ENCODE data around the gene ELFN1.
A peak's percentile ranks its signal among the peaks of the same experiment; 100 is the strongest.

ELFN1 gene

DNA sequence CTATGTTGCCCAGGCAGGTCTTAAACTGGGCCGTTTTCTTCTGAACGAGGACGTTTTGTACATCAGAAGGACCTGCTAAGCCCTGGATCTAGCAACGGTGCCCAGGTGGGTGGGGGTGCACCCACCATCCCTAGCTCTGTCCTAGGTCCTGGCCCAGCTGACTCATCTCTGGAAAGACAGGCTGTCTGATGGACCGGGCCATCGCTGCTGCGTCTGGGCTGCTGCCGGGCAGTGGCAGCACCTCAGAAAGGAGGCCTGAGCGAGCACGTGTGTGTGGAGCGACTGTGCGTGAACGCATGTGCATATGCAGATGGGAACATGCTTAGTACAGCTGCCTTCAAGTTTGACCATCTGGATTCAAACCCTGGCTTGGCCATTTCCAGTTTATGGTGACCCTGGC lies 7.3 kb upstream of the ELFN1 start:
- H3K4me3 ChIP-seq (ENCODE audit: low read depth, low read length), result no peak overlapping the region
- TF ChIP-seq, protein P1, sequence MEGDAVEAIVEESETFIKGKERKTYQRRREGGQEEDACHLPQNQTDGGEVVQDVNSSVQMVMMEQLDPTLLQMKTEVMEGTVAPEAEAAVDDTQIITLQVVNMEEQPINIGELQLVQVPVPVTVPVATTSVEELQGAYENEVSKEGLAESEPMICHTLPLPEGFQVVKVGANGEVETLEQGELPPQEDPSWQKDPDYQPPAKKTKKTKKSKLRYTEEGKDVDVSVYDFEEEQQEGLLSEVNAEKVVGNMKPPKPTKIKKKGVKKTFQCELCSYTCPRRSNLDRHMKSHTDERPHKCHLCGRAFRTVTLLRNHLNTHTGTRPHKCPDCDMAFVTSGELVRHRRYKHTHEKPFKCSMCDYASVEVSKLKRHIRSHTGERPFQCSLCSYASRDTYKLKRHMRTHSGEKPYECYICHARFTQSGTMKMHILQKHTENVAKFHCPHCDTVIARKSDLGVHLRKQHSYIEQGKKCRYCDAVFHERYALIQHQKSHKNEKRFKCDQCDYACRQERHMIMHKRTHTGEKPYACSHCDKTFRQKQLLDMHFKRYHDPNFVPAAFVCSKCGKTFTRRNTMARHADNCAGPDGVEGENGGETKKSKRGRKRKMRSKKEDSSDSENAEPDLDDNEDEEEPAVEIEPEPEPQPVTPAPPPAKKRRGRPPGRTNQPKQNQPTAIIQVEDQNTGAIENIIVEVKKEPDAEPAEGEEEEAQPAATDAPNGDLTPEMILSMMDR (IDR thresholded peaks at IDR 0.05; ENCODE audit: low read depth, low read length, missing control alignments), result no peak
- DNase-seq (ENCODE audit: low read depth), result no peak

DNA sequence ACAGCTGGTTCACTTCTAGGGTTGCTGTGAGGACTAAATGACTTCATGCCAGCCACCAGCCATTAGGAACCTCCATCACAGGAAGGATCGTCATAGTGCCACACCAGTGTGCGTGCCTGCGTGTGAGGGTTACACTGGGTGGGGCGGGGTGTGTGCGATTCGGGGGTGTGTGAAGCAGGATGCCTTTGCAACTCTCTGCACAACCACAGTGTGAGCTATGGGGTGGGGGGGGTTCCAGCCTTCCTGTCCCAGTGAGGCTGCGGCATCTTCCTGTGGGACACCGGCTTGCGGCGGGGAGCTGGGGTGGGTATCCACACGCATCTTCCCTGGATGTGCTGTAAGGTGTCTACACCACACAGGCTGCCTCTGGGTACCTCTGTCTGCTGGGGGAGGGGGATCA lies 6.9 kb upstream of the ELFN1 start:
- TF ChIP-seq, protein P1 (IDR thresholded peaks at IDR 0.05; ENCODE audit: low read depth, low read length, missing control alignments), result no peak
- no peak for DNase-seq (ENCODE audit: low read depth)

DNA sequence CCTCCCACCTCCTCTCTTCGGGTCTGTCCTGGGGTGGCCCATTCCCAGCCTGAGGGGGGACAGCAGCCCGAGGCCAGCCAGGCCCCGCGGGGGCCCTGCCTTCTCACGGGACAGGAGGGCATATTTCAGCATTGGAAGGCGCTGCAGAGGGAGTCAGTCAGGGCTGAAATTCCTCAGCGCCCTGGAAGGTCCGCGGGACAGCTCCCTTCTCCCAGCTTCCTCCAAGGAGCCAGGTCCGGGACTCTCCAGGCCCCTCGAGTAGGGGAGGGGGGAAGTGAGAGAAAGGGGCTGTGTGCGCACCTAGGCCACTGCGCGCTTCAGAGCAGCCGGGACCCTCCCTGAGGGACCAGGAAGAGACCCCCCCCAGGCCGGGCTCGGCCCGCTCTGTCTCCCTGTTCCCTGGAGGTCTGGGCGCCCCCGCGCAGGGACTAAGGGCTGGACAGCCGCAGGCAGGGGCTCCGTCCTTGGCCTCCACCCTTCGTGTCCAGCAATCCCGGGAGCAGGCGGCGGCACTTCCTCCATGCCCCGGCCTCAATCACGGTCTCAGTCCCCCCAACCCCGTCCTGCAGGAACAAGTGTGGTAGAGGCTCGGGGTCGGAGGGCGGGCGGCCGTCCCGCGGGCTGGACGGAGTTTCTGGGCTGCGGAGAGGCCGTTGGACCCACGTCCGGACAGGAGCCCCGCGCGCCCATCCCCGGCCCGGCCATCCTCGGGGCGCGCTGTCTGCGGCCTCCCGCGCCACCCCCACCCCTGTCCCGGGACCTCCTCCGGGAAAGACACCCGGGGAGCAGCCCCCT lies 6.0 kb upstream of the ELFN1 start:
- TF ChIP-seq, protein P1 (IDR thresholded peaks at IDR 0.05; ENCODE audit: low read depth, low read length, missing control alignments), result no peak
- no peak for DNase-seq (ENCODE audit: low read depth)
- no peak overlapping the region for H3K4me3 ChIP-seq (ENCODE audit: low read depth, low read length)

More for the DNA sequence above, 6.9 kb upstream of the ELFN1 start:
- no peak overlapping the region for H3K4me3 ChIP-seq (ENCODE audit: low read depth, low read length)

DNA sequence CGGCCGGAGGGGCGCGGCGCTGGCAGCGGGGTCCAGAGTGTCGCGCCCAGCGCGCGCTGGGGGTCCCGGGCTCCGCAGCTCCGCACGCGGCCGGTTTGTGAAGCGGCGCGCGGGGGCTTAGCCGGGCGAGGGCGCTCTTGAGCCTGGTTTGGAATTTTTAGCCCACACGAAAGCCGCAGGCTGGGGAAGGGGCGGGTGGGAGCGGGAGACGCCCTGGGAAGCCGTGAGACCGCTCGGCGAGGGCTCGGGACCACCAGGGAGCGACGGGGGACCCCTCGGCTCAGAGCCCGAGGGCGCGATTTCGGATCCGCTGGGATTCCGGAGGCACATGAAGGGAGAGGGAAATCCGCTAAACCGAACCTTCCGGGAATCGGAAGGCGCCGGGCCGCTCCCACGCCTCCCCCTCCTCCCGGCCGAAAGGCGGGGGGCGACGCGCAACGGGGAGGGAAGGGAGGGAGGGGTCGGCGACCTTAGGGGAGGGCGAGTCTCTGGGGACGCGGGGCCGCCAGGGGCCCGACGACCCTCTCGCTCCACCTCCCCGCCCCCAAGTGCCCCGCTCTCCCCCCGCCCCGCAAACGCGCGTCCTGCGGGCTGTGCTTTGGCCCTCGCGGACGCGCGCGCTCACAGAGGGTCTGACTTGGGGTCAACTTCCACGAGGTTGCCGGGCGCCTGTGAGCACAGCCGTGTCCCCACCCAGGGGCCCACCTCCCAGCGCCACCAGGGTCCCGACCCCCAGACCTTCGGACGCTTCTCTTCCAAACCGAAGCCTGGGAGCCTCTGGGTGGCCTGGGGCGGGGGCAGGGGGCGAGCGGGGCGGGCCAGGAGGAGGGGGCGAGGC lies 5.1 kb upstream of the ELFN1 start:
- DNase-seq (ENCODE audit: low read depth), result no peak
- no peak overlapping the region for H3K4me3 ChIP-seq (ENCODE audit: low read depth, low read length)
- TF ChIP-seq, protein P1 (IDR thresholded peaks at IDR 0.05; ENCODE audit: low read depth, low read length, missing control alignments), result peak; percentile 54

DNA sequence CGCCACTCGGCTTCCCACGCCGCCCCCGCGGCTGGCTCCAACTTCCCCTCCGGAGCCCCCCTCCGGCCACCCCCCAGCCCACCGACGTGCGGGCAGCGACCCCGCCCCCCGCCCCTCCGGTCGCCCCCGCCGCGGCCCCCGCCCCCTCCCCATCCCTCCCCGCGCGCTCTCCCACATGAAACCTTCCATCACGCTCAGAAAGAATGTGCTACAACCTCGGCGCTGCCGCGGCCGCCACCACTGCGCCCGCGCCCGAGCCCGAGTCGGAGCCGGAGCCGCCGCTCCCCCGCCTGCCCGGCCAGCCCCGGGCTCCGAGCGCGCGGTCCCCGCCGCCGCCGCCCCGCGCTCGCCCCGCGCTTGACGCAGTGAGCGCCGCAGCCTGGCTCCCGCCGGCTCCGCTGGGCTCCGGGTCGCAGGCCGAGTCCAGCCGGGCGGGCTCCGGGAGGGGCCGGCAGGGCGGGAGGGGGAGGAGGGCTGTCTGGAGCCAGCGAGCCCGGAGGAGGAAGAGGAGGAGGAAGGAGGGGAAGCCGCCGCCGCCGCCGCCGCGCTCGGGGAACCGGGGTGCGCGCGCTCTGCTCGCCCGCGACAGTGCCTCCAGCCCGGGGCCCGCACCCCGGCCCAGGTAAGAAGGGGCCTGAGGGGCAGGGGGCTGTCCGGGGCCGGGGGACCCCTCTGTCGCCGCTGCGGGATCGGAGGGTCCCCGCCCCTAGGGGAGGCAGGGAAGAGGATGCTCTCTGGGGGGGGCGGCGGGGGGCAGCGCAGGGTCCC lies 4.3 kb upstream of the ELFN1 start:
- no peak for DNase-seq (ENCODE audit: low read depth)
- no peak overlapping the region for H3K4me3 ChIP-seq (ENCODE audit: low read depth, low read length)
- TF ChIP-seq, protein P1 (IDR thresholded peaks at IDR 0.05; ENCODE audit: low read depth, low read length, missing control alignments), result no peak

DNA sequence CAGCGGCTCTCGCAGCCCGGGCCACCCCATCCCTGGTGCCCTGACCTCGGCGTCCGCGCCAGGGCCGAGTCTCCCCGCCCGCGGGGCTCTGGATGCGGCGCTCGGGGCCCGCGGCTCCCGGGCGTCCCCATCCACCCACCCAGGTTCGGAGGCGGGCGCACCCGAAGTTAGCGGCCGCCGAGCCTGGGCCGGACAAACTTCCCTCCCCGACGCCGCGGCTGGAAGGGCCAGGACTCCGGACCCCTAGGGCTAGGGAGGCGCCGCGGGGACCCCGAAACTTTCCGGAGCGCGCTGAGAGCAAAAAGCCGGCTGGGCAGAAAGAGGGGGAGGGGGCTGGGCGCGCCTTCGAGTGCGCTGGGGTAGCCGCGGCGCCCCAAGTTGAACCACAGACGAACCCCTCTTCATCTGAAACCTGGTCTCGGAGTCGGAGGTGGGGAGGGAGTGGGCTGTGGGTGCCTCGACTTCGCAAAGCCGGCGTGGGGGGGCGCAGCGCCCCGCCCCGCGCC lies 3.7 kb upstream of the ELFN1 start:
- TF ChIP-seq, protein P1 (IDR thresholded peaks at IDR 0.05; ENCODE audit: low read depth, low read length, missing control alignments), result no peak
- H3K4me3 ChIP-seq (ENCODE audit: low read depth, low read length), result no peak overlapping the region
- no peak for DNase-seq (ENCODE audit: low read depth)
